ENCODE measurements around the gene NUCB2. TPM values are rescaled to one million over a fixed set of nuclear protein-coding genes. Genes with fewer than 3 reads are reported as not detected.

Gene NUCB2
- total RNA-seq (2022; extraction: Qiagen RNA extraction) = 26.4 to 36.7 TPM (median 32.9 TPM) in 5 replicates

GRCh38 chr11:17276236-17277023, at the start of gene NUCB2:
Gene NUCB2 (plus strand): TSS chr11:17276739. CDS start chr11:17295324, 18,585 bp downstream.

DNA sequence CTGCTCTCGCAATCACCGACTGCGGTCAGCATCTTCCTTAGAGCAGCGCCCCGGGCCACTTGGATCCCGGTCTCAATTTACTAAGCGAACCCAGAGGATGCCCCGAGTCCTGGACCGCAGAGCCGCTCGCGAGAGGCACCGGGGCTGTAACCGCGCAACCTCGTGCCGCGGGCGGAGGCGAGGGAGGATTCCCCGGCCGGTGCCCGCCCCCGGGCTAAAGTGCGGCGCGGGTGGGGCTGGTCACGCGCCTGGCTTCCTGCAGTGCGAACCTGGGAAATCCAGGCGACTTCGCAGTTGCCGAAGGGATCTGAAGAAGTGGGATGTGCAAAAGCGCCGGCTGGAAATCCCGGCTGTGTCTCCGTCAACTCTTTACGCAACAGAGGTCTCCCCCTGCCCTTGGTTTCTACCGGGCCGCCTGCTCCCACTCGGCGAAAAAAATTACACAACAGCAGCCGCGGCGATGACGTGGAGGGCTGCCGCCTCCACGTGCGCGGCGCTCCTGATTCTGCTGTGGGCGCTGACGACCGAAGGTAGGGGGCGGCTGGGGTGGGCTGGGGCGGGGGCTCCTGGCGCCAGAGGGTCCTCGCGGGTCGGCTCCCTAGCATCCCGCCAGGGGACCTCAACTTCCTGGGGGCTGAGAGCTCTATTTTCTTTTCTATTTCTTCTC, 75.1 kb downstream of the NUCB2 start, which contains the start of gene NCR3LG1:
NCR3LG1 (plus strand) TSS at position 291 of the 667 bp plus-strand sequence; CDS start at position 461, 170 bp downstream.

Other genes with a start within 250 kb of the NUCB2 start
- gene RPS13, start 199.1 kb upstream of the NUCB2 start, total RNA-seq (2022; extraction: Qiagen RNA extraction) = 1,587 to 1,732 TPM (median 1,598 TPM) in 5 replicates
- gene PIK3C2A, start 68.8 kb upstream of the NUCB2 start, total RNA-seq (2022; extraction: Qiagen RNA extraction) = 12.0 to 22.2 TPM (median 14.6 TPM) in 5 replicates
- gene NCR3LG1, start 75.1 kb downstream of the NUCB2 start, total RNA-seq (2022; extraction: Qiagen RNA extraction) = 1.7 to 3.7 TPM (median 2.2 TPM) in 5 replicates
- gene KCNJ11, start 111.9 kb downstream of the NUCB2 start, total RNA-seq (2022; extraction: Qiagen RNA extraction) = 4.4 to 6.1 TPM (median 4.9 TPM) in 5 replicates
- 6.6 to 10.1 TPM (median 8.7 TPM) in 5 replicates for gene ABCC8, start 200.1 kb downstream of the NUCB2 start, total RNA-seq (2022; extraction: Qiagen RNA extraction)